A549 (cell line): ENCODE results near the gene C2CD4C. TPM values are rescaled to one million over a fixed set of nuclear protein-coding genes. Genes with fewer than 3 reads are reported as not detected.

Experiments
- ATAC-seq, 2 experiments: fragments of 200-7000 bp in 1 of 2; fragments of >200 bp in 1 of 2; cut with Nextera tagmentation in 1 of 2; cut with Tn5 transposase in 1 of 2; 3 replicates each; pipeline versions ENCODE4 v1.8.0 to v1.9.1; 2018 to 2020; ENCODE audit warnings: mild to moderate bottlenecking in 1 of 2, moderate library complexity in 1 of 2
- CTCF ChIA-PET: fragments of 300-600 bp; sonication (Branson Sonifier 250); formaldehyde crosslinking; extraction: SDS; loops from one replicate; lab custom pipeline; 2021; ENCODE audit warnings: antibody characterized with exemption, inconsistent platforms; lab: Yijun Ruan, JAX
- POLR2A ChIA-PET: fragments of 350-600 bp; formaldehyde crosslinking; extraction: SDS; loops from one replicate; lab custom pipeline; 2021; ENCODE audit warnings: antibody characterized with exemption, inconsistent platforms; lab: Yijun Ruan, JAX
- DNase-seq, 2 experiments: peaks; one replicate each; pipeline versions ENCODE4 v3.0.0 to v3.0.0-alpha.2; 2011 to 2016; ENCODE audit warnings: low read depth in 1 of 2, low spot score in 1 of 2
- FAIRE-seq: peaks from 2 replicates; lab custom pipeline; 2011; peaks lifted over from hg19 to GRCh38; lab: Jason Lieb, UNC
- H3K27ac ChIP-seq, 2 experiments: fragments of >200 bp; sonication (Bioruptor Twin); formaldehyde crosslinking; 3 replicates each; pipeline ENCODE4 v1.5.1; 2016 to 2017
- H3K4me1 ChIP-seq: fragments of >200 bp; sonication (Bioruptor Twin); formaldehyde crosslinking; 3 replicates; pipeline ENCODE4 v1.6.1; 2016
- H3K4me2 ChIP-seq: fragments of >200 bp; sonication (Bioruptor Twin); formaldehyde crosslinking; 3 replicates; pipeline ENCODE4 v1.6.1; 2016
- H3K4me3 ChIP-seq: fragments of >200 bp; sonication (Bioruptor Twin); formaldehyde crosslinking; 3 replicates; pipeline ENCODE4 v1.5.1; 2016
- H3K9me3 ChIP-seq: fragments of >200 bp; sonication (Bioruptor Twin); formaldehyde crosslinking; 3 replicates; pipeline ENCODE4 v1.6.1; 2016
- CBX2 ChIP-seq: fragments of 200-600 bp; sonication (generic); IDR thresholded peaks from 2 replicates; pipeline ENCODE4 v1.6.1; 2016; ENCODE audit warnings: low read depth, mild to moderate bottlenecking, borderline replicate concordance
- CBX8 ChIP-seq: fragments of 200-600 bp; sonication (generic); IDR thresholded peaks from 2 replicates; pipeline ENCODE4 v1.6.1; 2016
- CEBPB ChIP-seq, 2 experiments: fragments of >200 bp in 1 of 2; sonication (Bioruptor Twin) in 1 of 2; formaldehyde crosslinking in 1 of 2; IDR thresholded peaks; 2 replicates each; pipeline ENCODE4 v1.6.1; 2012 to 2016
- EP300 ChIP-seq, 2 experiments: fragments of >200 bp; sonication (Bioruptor Twin); formaldehyde crosslinking; IDR thresholded peaks; 2 replicates in 1 of 2; 3 replicates in 1 of 2; pipeline ENCODE4 v1.6.1; 2016 to 2017
- FOSB ChIP-seq: fragments of 250-450 bp; sonication (Bioruptor Pico); IDR thresholded peaks from 2 replicates; pipeline ENCODE4 v1.5.0; 2020; ENCODE audit warnings: mild to moderate bottlenecking, moderate library complexity
- HES2 ChIP-seq: fragments of >200 bp; sonication (Bioruptor Twin); formaldehyde crosslinking; IDR thresholded peaks from 2 replicates; pipeline ENCODE4 v1.6.1; 2016
- MAFK ChIP-seq: fragments of 450-650 bp; IDR thresholded peaks from 2 replicates; pipeline ENCODE4 v1.6.1; 2014; ENCODE audit not compliant: partially characterized antibody
- MAX ChIP-seq: IDR thresholded peaks from 2 replicates; pipeline ENCODE4 v1.6.1; 2012
- PBX3 ChIP-seq: IDR thresholded peaks from 2 replicates; pipeline ENCODE4 v1.6.1; 2012
- PHF8 ChIP-seq: fragments of 200-600 bp; sonication (generic); IDR thresholded peaks from 2 replicates; pipeline ENCODE4 v1.6.1; 2016; ENCODE audit warnings: low read depth, mild to moderate bottlenecking, antibody characterized with exemption, moderate library complexity, borderline replicate concordance
- RFX5 ChIP-seq: fragments of 450-650 bp; IDR thresholded peaks from 2 replicates; pipeline ENCODE4 v1.7.1; 2014; ENCODE audit warnings: antibody characterized with exemption, mild to moderate bottlenecking, moderate library complexity
- SMC3 ChIP-seq: fragments of >200 bp; sonication (Bioruptor Twin); formaldehyde crosslinking; IDR thresholded peaks from 3 replicates; pipeline ENCODE4 v1.6.1; 2018; ENCODE audit warnings: inconsistent platforms
- SREBF2 ChIP-seq: fragments of 450-650 bp; IDR thresholded peaks from 2 replicates; pipeline ENCODE4 v1.6.1; 2014; ENCODE audit warnings: mild to moderate bottlenecking, moderate library complexity
- TFCP2L1 ChIP-seq: fragments of 250-450 bp; sonication (Bioruptor Pico); IDR thresholded peaks from 2 replicates; pipeline ENCODE4 v1.5.0; 2021; ENCODE audit warnings: mild to moderate bottlenecking
- ZFP36 ChIP-seq: fragments of 450-650 bp; IDR thresholded peaks from 2 replicates; pipeline ENCODE4 v1.6.1; 2014; ENCODE audit warnings: borderline replicate concordance; ENCODE audit not compliant: partially characterized antibody
- WGBS: methylation state at CpG from one replicate; pipeline ENCODE4 v1.1.6; 2017; ENCODE audit errors: missing lambda C conversion rate; 5-methylcytosine and 5-hydroxymethylcytosine counted together
- polyA plus RNA-seq, 4 experiments: library from polyadenylated mRNA; depleted of rRNA in 3 of 4; stranded (reverse); fragments of >200 nt; fragmentation: RNase III in 1 of 4; extraction: RNeasy Plus Mini Kit Qiagen cat#74134 plus additional on column Dnase treatment in 1 of 4; gene quantifications; 2 replicates in 3 of 4; 3 replicates in 1 of 4; pipeline ENCODE4 v1.2.3, GENCODE V29; 2011 to 2017
- TF ChIP-seq, protein P1 (sequence below): fragments of 450-650 bp; IDR thresholded peaks from 2 replicates; pipeline ENCODE4 v1.6.1; 2014; ENCODE audit warnings: antibody characterized with exemption
- TF ChIP-seq, protein P2 (sequence below): IDR thresholded peaks from 2 replicates; pipeline ENCODE4 v1.6.1; 2012; ENCODE audit warnings: low read depth, borderline replicate concordance
- TF ChIP-seq, protein P3 (sequence below): fragments of 250-450 bp; sonication (Bioruptor Pico); IDR thresholded peaks from 2 replicates; pipeline ENCODE4 v1.5.0; 2020; ENCODE audit warnings: low read depth, mild to moderate bottlenecking, moderate library complexity

The C2CD4C gene
- polyA plus RNA-seq, 2 of the 4 experiments (the other 2 are of a cell fraction): 0.21 to 0.71 TPM

DNA sequence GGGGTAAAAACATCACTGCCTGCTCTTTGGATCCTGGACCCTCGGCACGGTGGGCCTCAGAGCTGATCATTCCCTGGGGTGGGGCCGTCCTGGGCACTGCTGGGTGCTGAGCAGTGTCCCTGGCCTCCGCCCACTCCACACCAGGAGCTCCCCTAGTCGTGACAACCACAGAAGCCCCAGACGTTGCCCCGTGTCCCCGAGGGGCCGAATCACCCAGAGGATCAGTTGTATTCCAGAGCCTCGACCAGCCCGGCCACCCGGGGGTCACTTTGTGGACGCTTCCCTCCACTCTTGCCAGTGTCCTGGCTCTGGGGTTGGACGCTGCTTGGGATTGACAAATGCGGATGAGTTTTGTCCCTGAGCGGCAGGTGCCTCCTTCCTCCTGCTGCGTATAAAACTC lies 10.2 kb downstream of the C2CD4C start:
- DNase-seq (no peak), ATAC-seq (no peak), FAIRE-seq (no peak)
- TF ChIP-seq, protein P1, sequence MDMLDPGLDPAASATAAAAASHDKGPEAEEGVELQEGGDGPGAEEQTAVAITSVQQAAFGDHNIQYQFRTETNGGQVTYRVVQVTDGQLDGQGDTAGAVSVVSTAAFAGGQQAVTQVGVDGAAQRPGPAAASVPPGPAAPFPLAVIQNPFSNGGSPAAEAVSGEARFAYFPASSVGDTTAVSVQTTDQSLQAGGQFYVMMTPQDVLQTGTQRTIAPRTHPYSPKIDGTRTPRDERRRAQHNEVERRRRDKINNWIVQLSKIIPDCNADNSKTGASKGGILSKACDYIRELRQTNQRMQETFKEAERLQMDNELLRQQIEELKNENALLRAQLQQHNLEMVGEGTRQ: no peak
- TF ChIP-seq PBX3 (no peak), SMC3 (no peak), PHF8 (no peak), FOSB (CRISPR knock-in tag) (no peak), TFCP2L1 (no peak), RFX5 (no peak), CBX8 (no peak), HES2 (no peak)
- H3K4me3 ChIP-seq: no peak overlapping the region
- no peak overlapping the region for H3K27ac ChIP-seq
- ChIA-PET POLR2A (no interaction called here), CTCF (interaction anchor here (1.0 kb wide), 1 partner anchor 112 kb away, joined by 3 read pairs; no protein-coding TSS in a partner anchor)
- WGBS: 54% methylated on average over 3 of the region's 17 CpGs
- H3K4me1 ChIP-seq: no peaks in the 10 kb centered on the region
- no peaks in the 10 kb centered on the region for H3K9me3 ChIP-seq
- H3K4me2 ChIP-seq: no peak overlapping the region

- ATAC-seq: no peak
- 45% methylated on average over 12 of the region's 31 CpGs for WGBS
- TF ChIP-seq CEBPB (IDR thresholded peaks at IDR 0.05) (no peak), PBX3 (no peak), MAX (no peak), CBX2 (no peak)
- TF ChIP-seq, protein P2, sequence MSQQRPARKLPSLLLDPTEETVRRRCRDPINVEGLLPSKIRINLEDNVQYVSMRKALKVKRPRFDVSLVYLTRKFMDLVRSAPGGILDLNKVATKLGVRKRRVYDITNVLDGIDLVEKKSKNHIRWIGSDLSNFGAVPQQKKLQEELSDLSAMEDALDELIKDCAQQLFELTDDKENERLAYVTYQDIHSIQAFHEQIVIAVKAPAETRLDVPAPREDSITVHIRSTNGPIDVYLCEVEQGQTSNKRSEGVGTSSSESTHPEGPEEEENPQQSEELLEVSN: no peak
- FAIRE-seq: no peak
- CTCF ChIA-PET: interaction anchor here (1.0 kb wide), 1 partner anchor 111 kb away, joined by 3 read pairs; no protein-coding TSS in a partner anchor
- no peaks in the 10 kb centered on the region for H3K4me1 ChIP-seq
- DNase-seq: no peak
- POLR2A ChIA-PET: no interaction called here
- H3K9me3 ChIP-seq: no peaks in the 10 kb centered on the region
- no peak overlapping the region for H3K4me2 ChIP-seq
- no peak overlapping the region for H3K4me3 ChIP-seq
- H3K27ac ChIP-seq: no peak overlapping the region
Observed at GRCh38 chr19:397941-398706, 10.8 kb downstream of the C2CD4C start.

DNA sequence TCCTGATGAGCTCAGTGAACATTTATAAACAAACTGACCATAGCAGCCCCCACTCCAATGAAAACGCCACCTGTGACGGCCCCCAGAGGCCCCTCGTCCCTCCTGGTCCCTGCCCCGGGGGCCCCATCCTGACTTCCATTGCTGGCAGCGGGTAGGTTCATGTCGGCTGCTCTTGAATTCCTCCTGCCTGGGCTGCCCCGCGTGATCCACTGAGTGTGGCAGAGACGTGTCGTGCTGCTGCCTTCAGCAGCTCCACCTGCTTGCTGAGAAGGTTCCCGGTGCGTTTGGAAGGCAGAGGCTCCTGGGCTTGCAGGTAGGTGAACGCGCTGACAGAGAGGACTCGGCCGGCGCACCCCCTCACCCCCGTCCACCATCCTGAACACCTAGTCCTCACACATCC lies 11.6 kb downstream of the C2CD4C start:
- FAIRE-seq: no peak

More for the DNA sequence above, 11.6 kb downstream of the C2CD4C start:
- 58% methylated on average over 11 of the region's 18 CpGs for WGBS
- CTCF ChIA-PET: interaction anchor here (1.5 kb wide), 1 partner anchor 13 kb away, joined by 3 read pairs; no protein-coding TSS in a partner anchor
- Histone ChIP-seq H3K27ac (no peak overlapping the region), H3K9me3 (no peaks in the 10 kb centered on the region; the same call in 2 of the 3 replicates), H3K4me3 (no peak overlapping the region), H3K4me1 (no peaks in the 10 kb centered on the region), H3K4me2 (no peak overlapping the region)
- POLR2A ChIA-PET: no interaction called here
- ATAC-seq (no peak), DNase-seq (no peak)
- TF ChIP-seq, protein P3, sequence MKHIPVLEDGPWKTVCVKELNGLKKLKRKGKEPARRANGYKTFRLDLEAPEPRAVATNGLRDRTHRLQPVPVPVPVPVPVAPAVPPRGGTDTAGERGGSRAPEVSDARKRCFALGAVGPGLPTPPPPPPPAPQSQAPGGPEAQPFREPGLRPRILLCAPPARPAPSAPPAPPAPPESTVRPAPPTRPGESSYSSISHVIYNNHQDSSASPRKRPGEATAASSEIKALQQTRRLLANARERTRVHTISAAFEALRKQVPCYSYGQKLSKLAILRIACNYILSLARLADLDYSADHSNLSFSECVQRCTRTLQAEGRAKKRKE: no peak
- no peak for TF ChIP-seq SREBF2
- no peak for TF ChIP-seq FOSB (CRISPR knock-in tag)
- TF ChIP-seq ZFP36: no peak
- TF ChIP-seq EP300 (IDR thresholded peaks at IDR 0.05): no peak
- no peak for TF ChIP-seq MAFK
